Stimulated activated memory B cell treated with anti-CD40 and anti-IgM and Interleukin-4, amounts not matched to agents 10 μg/mL and 1 μg/mL and 100 μg/mL, for 72 hours (primary cell): ENCODE data around the gene DAPK2.
A peak's percentile ranks its signal among the peaks of the same experiment; 100 is the strongest.

ENCODE experiments used
- ATAC-seq: fragments of 150-1000 bp; cut with Tn5 transposase; 2 replicates; pipeline ENCODE4 v1.10.0; 2021
- H3K27ac Mint-ChIP-seq: one replicate; pipeline ENCODE4 v1.8.0; 2022; ENCODE audit warnings: mild to moderate bottlenecking, mixed read lengths
- H3K27me3 Mint-ChIP-seq: one replicate; pipeline ENCODE4 v1.8.0; 2022; ENCODE audit warnings: mixed read lengths
- H3K36me3 Mint-ChIP-seq: one replicate; pipeline ENCODE4 v1.8.0; 2022; ENCODE audit warnings: mixed read lengths
- H3K4me1 Mint-ChIP-seq: one replicate; pipeline ENCODE4 v1.8.0; 2022; ENCODE audit warnings: mixed read lengths
- H3K4me3 Mint-ChIP-seq: one replicate; pipeline ENCODE4 v1.8.0; 2022; ENCODE audit warnings: mild to moderate bottlenecking, moderate library complexity, mixed read lengths
- H3K9me3 Mint-ChIP-seq: one replicate; pipeline ENCODE4 v1.8.0; 2022; ENCODE audit warnings: mixed read lengths

The DAPK2 gene

GRCh38 chr15:64044300-64045100 lies 1.8 kb downstream of the DAPK2 start:
- Mint-ChIP-seq H3K27me3 (no peaks in the 10 kb centered on the region), H3K36me3 (peaks cover 6% of the 10 kb centered on the region), H3K4me1 (peaks cover 49% of the 10 kb centered on the region), H3K9me3 (no peaks in the 10 kb centered on the region), H3K27ac (peak overlapping the region; percentile 86), H3K4me3 (peak overlapping the region; percentile 69)
- ATAC-seq = peak; percentile 90

DNA sequence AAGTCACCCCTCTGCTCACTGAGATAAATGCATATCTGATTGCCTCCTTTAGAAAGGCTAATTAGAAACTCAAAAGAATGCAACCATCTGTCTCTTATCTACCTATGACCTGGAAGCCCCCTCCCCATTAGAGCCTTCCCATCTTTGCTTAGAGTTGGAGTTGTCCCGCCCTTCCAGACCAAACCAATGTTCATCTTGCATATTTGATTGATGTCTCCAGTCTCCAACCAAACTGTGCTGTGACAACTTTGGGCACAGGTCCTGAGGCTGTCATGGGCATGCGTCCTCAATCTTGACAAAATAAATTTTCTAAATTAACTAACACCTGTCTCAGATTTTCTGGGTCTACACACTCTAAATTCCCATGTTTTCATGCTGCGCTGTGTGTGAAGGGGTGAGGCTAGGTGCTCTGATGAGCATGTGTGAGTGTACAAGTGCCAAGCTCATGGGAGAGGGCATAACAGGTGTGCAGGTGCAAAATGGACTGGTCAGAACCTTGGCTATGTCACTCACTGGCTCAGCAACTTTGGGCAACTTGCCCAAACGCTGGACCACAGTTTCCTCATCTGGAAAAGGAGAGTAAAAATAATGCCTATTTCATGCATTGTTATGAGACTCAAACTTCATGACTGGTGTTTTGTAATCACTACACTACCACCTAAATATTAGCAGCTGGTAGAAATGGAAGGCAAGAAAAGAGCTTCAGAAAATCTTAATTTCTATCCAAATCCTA lies 7.2 kb downstream of the DAPK2 start:
- no peaks in the 10 kb centered on the region for H3K9me3 Mint-ChIP-seq
- no peaks in the 10 kb centered on the region for H3K27me3 Mint-ChIP-seq
- H3K36me3 Mint-ChIP-seq = peaks cover 35% of the 10 kb centered on the region
- no peak overlapping the region for H3K27ac Mint-ChIP-seq
- no peak for ATAC-seq
- peaks cover 27% of the 10 kb centered on the region for H3K4me1 Mint-ChIP-seq
- H3K4me3 Mint-ChIP-seq = no peak overlapping the region

GRCh38 chr15:64037966-64038365 lies 8.3 kb downstream of the DAPK2 start:
- Mint-ChIP-seq H3K27me3 (no peaks in the 10 kb centered on the region), H3K36me3 (peaks cover 35% of the 10 kb centered on the region), H3K4me3 (no peak overlapping the region), H3K9me3 (no peaks in the 10 kb centered on the region), H3K4me1 (peaks cover 18% of the 10 kb centered on the region), H3K27ac (peak overlapping the region; percentile 11)
- no peak for ATAC-seq

DNA sequence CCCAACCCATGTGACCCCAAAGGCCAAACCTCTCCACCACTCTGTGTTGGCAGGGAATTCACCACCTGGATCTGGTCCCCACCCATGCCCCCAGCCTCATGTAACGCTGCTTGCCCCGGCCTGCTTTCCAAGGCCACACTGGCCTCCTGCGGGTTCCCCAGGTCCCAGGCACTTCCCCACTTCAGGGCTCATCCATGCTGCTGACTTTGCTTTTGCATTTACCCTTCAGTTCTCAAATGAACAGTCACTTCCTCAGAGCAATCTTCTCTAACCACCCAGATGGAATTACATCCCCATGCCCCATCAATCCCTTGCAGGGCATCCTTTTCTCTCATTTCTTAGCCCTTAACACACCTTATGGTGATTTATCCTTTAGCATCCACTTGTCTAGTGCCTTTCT lies 9.2 kb downstream of the DAPK2 start:
- Mint-ChIP-seq H3K4me3 (no peak overlapping the region), H3K36me3 (peaks cover 36% of the 10 kb centered on the region), H3K27ac (peak overlapping the region; percentile 11), H3K4me1 (peaks cover 21% of the 10 kb centered on the region), H3K27me3 (no peaks in the 10 kb centered on the region), H3K9me3 (no peaks in the 10 kb centered on the region)
- ATAC-seq = no peak

DNA sequence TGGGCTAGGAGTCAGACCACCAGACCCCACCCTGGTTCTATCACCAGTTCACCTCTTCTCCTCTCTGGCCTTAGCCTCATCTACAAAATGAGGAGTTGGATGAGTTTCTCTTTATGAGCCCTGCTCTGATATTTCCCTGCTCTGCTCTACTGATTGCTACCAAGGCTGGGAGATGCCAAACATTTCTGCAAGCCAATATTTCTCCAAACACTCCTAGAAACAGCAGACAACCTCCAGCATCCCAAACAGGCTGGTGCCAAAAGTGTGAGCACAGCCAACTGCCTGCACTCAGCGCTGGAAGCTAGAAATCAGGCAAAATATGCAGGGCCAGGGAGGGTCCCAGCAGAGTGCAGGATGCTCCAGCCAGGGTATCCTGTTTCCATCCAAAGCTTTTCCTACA lies 10.8 kb downstream of the DAPK2 start:
- H3K27me3 Mint-ChIP-seq = no peaks in the 10 kb centered on the region
- no peak for ATAC-seq
- no peak overlapping the region for H3K4me3 Mint-ChIP-seq
- peak overlapping the region; percentile 18 for H3K27ac Mint-ChIP-seq
- no peaks in the 10 kb centered on the region for H3K9me3 Mint-ChIP-seq
- peaks cover 41% of the 10 kb centered on the region for H3K36me3 Mint-ChIP-seq
- H3K4me1 Mint-ChIP-seq = peaks cover 26% of the 10 kb centered on the region

GRCh38 chr15:64034519-64034918 lies 11.8 kb downstream of the DAPK2 start:
- Mint-ChIP-seq H3K36me3 (peaks cover 34% of the 10 kb centered on the region), H3K27me3 (no peaks in the 10 kb centered on the region), H3K4me3 (peak overlapping the region; percentile 10), H3K27ac (peak overlapping the region; percentile 53), H3K4me1 (peaks cover 28% of the 10 kb centered on the region), H3K9me3 (no peaks in the 10 kb centered on the region)
- ATAC-seq = no peak

GRCh38 chr15:64032329-64032728 lies 14.0 kb downstream of the DAPK2 start:
- H3K36me3 Mint-ChIP-seq = peaks cover 14% of the 10 kb centered on the region
- no peak for ATAC-seq
- no peak overlapping the region for H3K4me3 Mint-ChIP-seq
- H3K4me1 Mint-ChIP-seq = peaks cover 38% of the 10 kb centered on the region
- H3K9me3 Mint-ChIP-seq = no peaks in the 10 kb centered on the region
- no peaks in the 10 kb centered on the region for H3K27me3 Mint-ChIP-seq
- H3K27ac Mint-ChIP-seq = peak overlapping the region; percentile 43

GRCh38 chr15:64030123-64030522 lies 16.2 kb downstream of the DAPK2 start:
- Mint-ChIP-seq H3K27me3 (no peaks in the 10 kb centered on the region), H3K9me3 (no peaks in the 10 kb centered on the region), H3K4me1 (peaks cover 34% of the 10 kb centered on the region), H3K27ac (no peak overlapping the region), H3K4me3 (no peak overlapping the region), H3K36me3 (peaks cover 6% of the 10 kb centered on the region)
- no peak for ATAC-seq

GRCh38 chr15:64029633-64030032 lies 16.7 kb downstream of the DAPK2 start:
- Mint-ChIP-seq H3K4me3 (no peak overlapping the region), H3K27ac (peak overlapping the region; percentile 10), H3K27me3 (no peaks in the 10 kb centered on the region), H3K4me1 (peaks cover 30% of the 10 kb centered on the region), H3K36me3 (peaks cover 6% of the 10 kb centered on the region), H3K9me3 (no peaks in the 10 kb centered on the region)
- ATAC-seq = no peak

DNA sequence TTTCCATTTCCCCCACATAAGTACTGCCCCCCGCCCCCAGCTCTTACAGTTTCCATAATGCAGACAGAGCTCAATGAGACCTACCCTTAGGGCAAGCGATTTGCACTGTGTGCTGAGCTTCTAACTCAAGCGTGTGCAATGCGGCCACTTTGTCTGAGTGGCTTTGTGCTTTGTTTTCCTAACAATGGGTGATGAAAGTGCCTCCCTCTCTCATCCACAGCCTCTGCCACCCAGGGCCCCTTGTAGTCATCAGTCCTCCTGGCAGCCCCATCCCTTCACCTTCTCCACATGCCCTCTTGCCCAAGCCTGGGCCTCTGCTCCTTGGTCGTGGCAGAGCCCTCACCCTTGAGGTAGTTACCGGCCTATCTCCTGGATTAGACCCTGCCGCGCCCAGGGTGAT lies 17.2 kb downstream of the DAPK2 start:
- H3K36me3 Mint-ChIP-seq = peaks cover 6% of the 10 kb centered on the region
- ATAC-seq = no peak
- no peak overlapping the region for H3K4me3 Mint-ChIP-seq
- no peaks in the 10 kb centered on the region for H3K27me3 Mint-ChIP-seq
- no peaks in the 10 kb centered on the region for H3K9me3 Mint-ChIP-seq
- H3K27ac Mint-ChIP-seq = peak overlapping the region; percentile 10
- H3K4me1 Mint-ChIP-seq = peaks cover 25% of the 10 kb centered on the region

DNA sequence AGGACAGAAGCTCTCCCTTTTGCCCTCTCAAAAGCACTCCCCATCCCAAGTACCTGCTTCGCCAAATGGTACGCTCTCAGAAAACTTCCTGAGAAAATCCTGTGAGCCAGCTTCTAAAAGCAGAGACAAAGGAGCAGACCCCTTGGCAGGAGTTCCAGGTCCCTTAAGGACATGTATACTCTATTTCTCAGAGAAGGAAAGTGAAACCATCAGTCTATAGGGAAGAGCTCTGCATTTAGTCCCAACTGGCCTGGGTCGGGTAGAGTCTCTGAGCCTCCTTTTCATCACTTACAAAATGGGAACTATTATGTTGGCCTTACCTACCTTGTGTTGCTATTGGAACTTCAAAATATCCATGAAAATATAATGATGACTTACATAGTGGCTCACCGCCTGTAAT lies 19.7 kb downstream of the DAPK2 start:
- Mint-ChIP-seq H3K9me3 (no peaks in the 10 kb centered on the region), H3K4me1 (peaks cover 16% of the 10 kb centered on the region), H3K36me3 (peaks cover 7% of the 10 kb centered on the region), H3K4me3 (no peak overlapping the region), H3K27ac (peak overlapping the region; percentile 63), H3K27me3 (no peaks in the 10 kb centered on the region)
- no peak for ATAC-seq

- Mint-ChIP-seq H3K9me3 (no peaks in the 10 kb centered on the region), H3K4me3 (no peak overlapping the region), H3K4me1 (peaks cover 13% of the 10 kb centered on the region), H3K36me3 (peaks cover 20% of the 10 kb centered on the region), H3K27me3 (no peaks in the 10 kb centered on the region), H3K27ac (no peak overlapping the region)
- no peak for ATAC-seq
Observed at GRCh38 chr15:64024172-64025050, 21.9 kb downstream of the DAPK2 start.

DNA sequence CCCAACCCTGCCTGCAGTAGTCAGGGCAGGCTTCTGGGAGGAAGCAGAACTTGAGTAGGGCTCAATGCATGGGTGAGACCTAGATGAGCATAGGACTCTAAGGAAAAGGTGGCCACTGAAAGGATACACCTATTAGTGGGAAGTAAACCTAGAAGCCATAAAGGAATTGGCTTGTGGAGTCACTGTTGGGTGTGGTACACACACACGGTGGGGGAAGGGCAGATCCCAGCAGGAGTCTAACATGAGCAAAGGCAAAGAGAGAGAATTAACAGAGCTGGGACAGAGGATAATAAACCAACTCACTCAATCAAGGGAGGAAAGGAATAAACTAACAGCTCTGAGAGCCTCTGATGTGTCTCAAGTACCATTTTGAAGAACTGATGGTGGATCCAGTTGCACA lies 23.1 kb downstream of the DAPK2 start:
- ATAC-seq = no peak
- H3K27me3 Mint-ChIP-seq = no peaks in the 10 kb centered on the region
- no peak overlapping the region for H3K27ac Mint-ChIP-seq
- H3K36me3 Mint-ChIP-seq = peaks cover 20% of the 10 kb centered on the region
- H3K9me3 Mint-ChIP-seq = no peaks in the 10 kb centered on the region
- peaks cover 10% of the 10 kb centered on the region for H3K4me1 Mint-ChIP-seq
- H3K4me3 Mint-ChIP-seq = no peak overlapping the region

DNA sequence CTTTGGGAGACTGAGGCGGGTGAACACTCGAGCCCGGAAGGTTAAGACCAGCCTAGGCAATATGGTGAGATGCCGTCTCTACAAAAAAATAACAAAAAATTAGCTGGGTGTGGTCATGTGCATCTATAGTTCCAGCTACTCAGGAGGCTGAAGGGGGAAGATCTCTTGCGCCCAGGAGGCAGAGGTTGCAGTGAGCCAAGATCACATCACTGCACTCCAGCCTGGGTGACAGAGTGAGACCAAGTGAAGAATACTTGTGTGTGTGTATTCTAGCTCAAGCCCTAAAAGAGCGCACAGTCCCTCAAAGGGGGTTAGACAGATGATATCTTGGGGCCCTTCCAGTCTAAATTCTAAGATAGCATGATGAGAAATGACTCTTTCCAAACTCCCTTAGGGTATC lies 23.7 kb downstream of the DAPK2 start:
- Mint-ChIP-seq H3K4me1 (peaks cover 6% of the 10 kb centered on the region), H3K4me3 (no peak overlapping the region)

DNA sequence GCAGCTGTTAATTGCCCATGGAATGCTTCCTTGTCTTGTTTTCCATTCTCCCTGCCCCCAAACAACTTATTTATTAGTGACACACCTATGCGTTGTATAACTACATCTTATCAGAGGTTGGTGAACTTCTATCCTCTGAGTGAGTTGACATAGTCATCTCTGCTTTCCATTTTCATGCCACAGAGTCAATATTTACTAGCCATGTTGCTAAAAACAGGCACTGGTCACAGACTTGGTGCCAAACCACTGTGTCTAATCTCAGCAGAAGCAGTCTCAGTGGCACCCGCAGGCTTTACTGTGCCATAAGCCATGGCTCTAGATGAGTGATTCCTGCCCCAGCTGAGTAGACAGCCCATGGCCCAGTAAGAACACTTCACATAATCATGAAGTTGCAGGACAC lies 26.5 kb downstream of the DAPK2 start:
- H3K27me3 Mint-ChIP-seq = no peaks in the 10 kb centered on the region
- no peaks in the 10 kb centered on the region for H3K9me3 Mint-ChIP-seq
- peaks cover 20% of the 10 kb centered on the region for H3K36me3 Mint-ChIP-seq
- no peak for ATAC-seq
- no peak overlapping the region for H3K4me3 Mint-ChIP-seq
- H3K27ac Mint-ChIP-seq = no peak overlapping the region
- H3K4me1 Mint-ChIP-seq = no peaks in the 10 kb centered on the region

More for the DNA sequence above, 23.7 kb downstream of the DAPK2 start:
- Mint-ChIP-seq H3K27me3 (no peaks in the 10 kb centered on the region), H3K36me3 (peaks cover 20% of the 10 kb centered on the region), H3K27ac (no peak overlapping the region), H3K9me3 (no peaks in the 10 kb centered on the region)
- no peak for ATAC-seq
